Measurements from ENCODE around the gene COQ3. TPM values are rescaled to one million over a fixed set of nuclear protein-coding genes. Genes with fewer than 3 reads are reported as not detected.

The COQ3 gene
- polyA plus RNA-seq, 1 donor from 2014 or later: 23.0 TPM

- Histone ChIP-seq H3K36me3 (ENCODE audit: insufficient read depth, low read length) (no peaks in the 10 kb centered on the region), H4K20me1 (ENCODE audit: insufficient read depth) (no peaks in the 10 kb centered on the region), H3K27me3 (ENCODE audit: insufficient read depth, low read depth, low read length) (no peaks in the 10 kb centered on the region), H2AFZ (ENCODE audit: low read depth, low read length) (no peak overlapping the region), H3K27ac (ENCODE audit: low read length) (no peak overlapping the region), H3K79me2 (replicated peaks; ENCODE audit: insufficient read depth, low read length) (peaks cover 6% of the 10 kb centered on the region), H3K9me2 (ENCODE audit: insufficient read depth, low read length) (no peaks in the 10 kb centered on the region), H3F3A (ENCODE audit: insufficient read depth, low read length, poor library complexity, severe bottlenecking) (no peaks in the 10 kb centered on the region), H3K9ac (ENCODE audit: low read length) (no peak overlapping the region), H3K4me2 (ENCODE audit: low read length) (no peak overlapping the region), H3K9me3 (ENCODE audit: low read length) (no peaks in the 10 kb centered on the region), H3K4me3 (ENCODE audit: low read length) (no peak overlapping the region)
- no peak for TF ChIP-seq SMC3 (conservative IDR thresholded peaks at IDR 0.05; ENCODE audit: poor library complexity)
- TF ChIP-seq RAD21 (conservative IDR thresholded peaks at IDR 0.05): no peak
- TF ChIP-seq CTCF (IDR thresholded peaks at IDR 0.05; ENCODE audit: poor library complexity, severe bottlenecking): peak; percentile 41
Measured at GRCh38 chr6:99334526-99335127, 59.4 kb downstream of the COQ3 start.

GRCh38 chr6:99333068-99333467, 60.9 kb downstream of the COQ3 start:
- H3K4me3 ChIP-seq (ENCODE audit: low read length): no peak overlapping the region
- no peak overlapping the region for H3K27ac ChIP-seq (ENCODE audit: low read length)
- H3F3A ChIP-seq (ENCODE audit: insufficient read depth, low read length, poor library complexity, severe bottlenecking): no peaks in the 10 kb centered on the region
- no peak overlapping the region for H3K4me2 ChIP-seq (ENCODE audit: low read length)
- H3K27me3 ChIP-seq (ENCODE audit: insufficient read depth, low read depth, low read length): no peaks in the 10 kb centered on the region
- peaks cover 6% of the 10 kb centered on the region for H3K79me2 ChIP-seq (replicated peaks; ENCODE audit: insufficient read depth, low read length)
- no peak for TF ChIP-seq EZH2 (IDR thresholded peaks at IDR 0.05; ENCODE audit: borderline replicate concordance, insufficient read depth, low read length, poor library complexity, severe bottlenecking)
- no peak for TF ChIP-seq SMC3 (conservative IDR thresholded peaks at IDR 0.05; ENCODE audit: poor library complexity)
- TF ChIP-seq POLR2AphosphoS5 (IDR thresholded peaks at IDR 0.05): no peak
- no peak for TF ChIP-seq RAD21 (conservative IDR thresholded peaks at IDR 0.05)
- TF ChIP-seq CTCF (IDR thresholded peaks at IDR 0.05; ENCODE audit: poor library complexity, severe bottlenecking): no peak
- no peak for TF ChIP-seq REST (IDR thresholded peaks at IDR 0.05; ENCODE audit: borderline replicate concordance)
- no peaks in the 10 kb centered on the region for H4K20me1 ChIP-seq (ENCODE audit: insufficient read depth)
- H3K9me2 ChIP-seq (ENCODE audit: insufficient read depth, low read length): no peaks in the 10 kb centered on the region
- no peak overlapping the region for H3K9ac ChIP-seq (ENCODE audit: low read length)
- no peaks in the 10 kb centered on the region for H3K9me3 ChIP-seq (ENCODE audit: low read length)
- H3K36me3 ChIP-seq (ENCODE audit: insufficient read depth, low read length): peaks cover 8% of the 10 kb centered on the region
- H2AFZ ChIP-seq (ENCODE audit: low read depth, low read length): no peak overlapping the region

All from neural cell (in vitro differentiated cells).